OCI-LY7 (cell line): ENCODE measurements around the gene EDDM13. TPM values are rescaled to one million over a fixed set of nuclear protein-coding genes. Genes with fewer than 3 reads are reported as not detected.

Source experiments
- BruUV-seq: library from RNA; stranded (reverse); fragments of 400-500 nt; replicated peaks from 2 replicates; lab custom pipeline; 2021; lab: Mats Ljungman, UMichigan
- CTCF ChIA-PET: fragments of 300-600 bp; sonication (Branson Sonifier 250); formaldehyde crosslinking; loops from one replicate; lab custom pipeline; 2022; ENCODE audit warnings: antibody characterized with exemption; ENCODE audit not compliant: unreplicated experiment; lab: Charles Lee
- POLR2A ChIA-PET: fragments of 300-600 bp; sonication (Branson Sonifier 250); formaldehyde crosslinking; loops from one replicate; lab custom pipeline; 2022; ENCODE audit warnings: antibody characterized with exemption; lab: Charles Lee
- DNase-seq: peaks from one replicate; pipeline ENCODE4 v3.0.0-alpha.2; 2015; ENCODE audit warnings: low spot score
- H2AFZ ChIP-seq: fragments of 200-600 bp; sonication (generic), shearing (Covaris generic); 2 replicates; pipeline ENCODE4 v1.6.1; 2014; ENCODE audit warnings: mild to moderate bottlenecking, antibody characterized with exemption, low read length, moderate library complexity
- H3K27ac ChIP-seq: fragments of 200-600 bp; sonication (generic); 2 replicates; pipeline ENCODE4 v1.5.1; 2014; ENCODE audit warnings: mixed run types, low read depth, mild to moderate bottlenecking, moderate library complexity, low read length, inconsistent platforms; ENCODE audit not compliant: poor library complexity, severe bottlenecking
- H3K36me3 ChIP-seq: fragments of 200-600 bp; sonication (generic); 2 replicates; pipeline ENCODE4 v1.6.1; 2014; ENCODE audit warnings: mild to moderate bottlenecking, antibody characterized with exemption, low read length, moderate library complexity, mixed read lengths; ENCODE audit not compliant: insufficient read depth
- H3K4me1 ChIP-seq: fragments of 200-600 bp; sonication (generic); 2 replicates; pipeline ENCODE4 v1.5.1; 2014; ENCODE audit warnings: mild to moderate bottlenecking, low read length; ENCODE audit not compliant: insufficient read depth, poor library complexity, severe bottlenecking
- H3K4me2 ChIP-seq: fragments of 200-600 bp; sonication (generic); 2 replicates; pipeline ENCODE4 v1.6.1; 2014; ENCODE audit warnings: mild to moderate bottlenecking, low read length
- H3K4me3 ChIP-seq: fragments of 200-600 bp; sonication (generic); 2 replicates; pipeline ENCODE4 v1.5.1; 2014; ENCODE audit warnings: mild to moderate bottlenecking, low read depth, low read length; ENCODE audit not compliant: poor library complexity, severe bottlenecking
- H3K79me2 ChIP-seq: fragments of 200-600 bp; sonication (generic); 2 replicates; pipeline ENCODE4 v1.6.1; 2016; ENCODE audit warnings: low read depth, mild to moderate bottlenecking, low read length, moderate library complexity, mixed read lengths; ENCODE audit not compliant: insufficient read depth
- H3K9me2 ChIP-seq: fragments of 200-600 bp; sonication (generic); 2 replicates; pipeline ENCODE4 v1.6.1; 2016; ENCODE audit warnings: mild to moderate bottlenecking, low read length, mixed read lengths; ENCODE audit not compliant: insufficient read depth
- H3K9me3 ChIP-seq: fragments of 200-600 bp; sonication (generic); 2 replicates; pipeline ENCODE4 v1.6.1; 2014; ENCODE audit warnings: mild to moderate bottlenecking, mixed run types, low read length, mixed read lengths
- H4K20me1 ChIP-seq: fragments of 200-600 bp; sonication (generic); 2 replicates; pipeline ENCODE4 v1.6.1; 2014; ENCODE audit warnings: mild to moderate bottlenecking, antibody characterized with exemption, low read length, moderate library complexity, mixed read lengths; ENCODE audit not compliant: insufficient read depth
- EZH2phosphoT487 ChIP-seq: fragments of 200-600 bp; sonication (generic); IDR thresholded peaks from 2 replicates; pipeline ENCODE4 v1.6.1; 2018; ENCODE audit warnings: low read depth, borderline replicate concordance, mild to moderate bottlenecking, mixed run types, antibody characterized with exemption, low read length, moderate library complexity, mixed read lengths
- intact Hi-C: fragments of 100-400 bp; cut with micrococcal nuclease; formaldehyde crosslinking; loops from one replicate; pipeline ENCODE4 v1.10.0; 2022; ENCODE audit not compliant: unreplicated experiment
- total RNA-seq, 2 experiments: library from RNA; depleted of rRNA in 1 of 2; stranded (reverse); fragments of >200 nt in 1 of 2; shearing (Covaris generic) in 1 of 2; gene quantifications; 2 replicates each; pipeline ENCODE4 v1.2.3, GENCODE V29; 2014 to 2022
- TF ChIP-seq, protein P1 (sequence below): fragments of 200-600 bp; sonication (generic); conservative IDR thresholded peaks from 2 replicates; pipeline ENCODE4 v1.5.1; 2014; ENCODE audit warnings: mild to moderate bottlenecking, antibody characterized with exemption, low read length, moderate library complexity, mixed read lengths

Gene EDDM13
- total RNA-seq, 2 experiments from 2014 or later = not detected

DNA sequence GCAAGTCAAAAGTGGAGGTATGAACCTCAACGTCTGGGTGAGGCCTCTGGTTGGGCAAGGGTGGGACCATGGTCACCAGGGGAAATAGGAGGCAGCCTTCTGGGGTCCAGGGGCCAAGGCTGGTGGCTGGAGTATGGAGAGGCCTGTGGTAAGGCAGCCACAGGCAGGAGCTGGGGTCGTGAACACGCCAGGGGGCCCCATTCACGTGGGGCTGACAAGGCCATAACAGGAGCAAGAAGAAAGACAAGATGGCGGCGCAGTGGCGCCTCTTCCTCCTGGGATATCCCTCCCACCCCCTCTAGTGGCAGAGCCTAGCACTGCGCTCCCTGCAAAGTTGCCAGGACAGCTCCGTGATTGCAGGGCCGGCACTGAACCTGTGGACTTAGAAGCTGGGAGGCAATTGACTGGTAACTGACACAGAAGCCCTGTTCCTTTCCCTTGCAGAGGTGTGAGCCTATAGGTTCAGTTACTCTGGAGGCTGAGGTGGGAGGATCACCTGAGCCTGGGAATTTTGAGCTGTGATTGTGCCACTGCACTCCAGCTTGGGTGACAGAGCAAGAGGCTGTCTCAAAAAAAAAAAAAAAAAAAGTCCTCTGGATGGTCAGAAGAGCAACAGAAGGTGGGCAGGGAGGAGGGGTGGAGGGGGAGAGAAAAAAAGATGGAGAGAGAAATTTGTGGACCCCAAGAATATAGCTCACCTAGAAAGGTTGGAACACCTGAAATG lies 19.7 kb upstream of the EDDM13 start:
- Histone ChIP-seq H3K4me2 (no peak overlapping the region), H4K20me1 (no peaks in the 10 kb centered on the region), H2AFZ (peak overlapping the region; percentile 86), H3K9me2 (no peaks in the 10 kb centered on the region), H3K9me3 (peaks cover 10% of the 10 kb centered on the region; the same call in 1 of the 2 replicates), H3K27ac (no peak overlapping the region), H3K4me1 (no peaks in the 10 kb centered on the region), H3K4me3 (no peak overlapping the region), H3K79me2 (no peaks in the 10 kb centered on the region), H3K36me3 (no peaks in the 10 kb centered on the region; the same call in 1 of the 2 replicates)
- intact Hi-C loops = no loop called here
- peak; percentile 81 for DNase-seq
- no TSS peak for BruUV-seq
- TF ChIP-seq, protein P1, sequence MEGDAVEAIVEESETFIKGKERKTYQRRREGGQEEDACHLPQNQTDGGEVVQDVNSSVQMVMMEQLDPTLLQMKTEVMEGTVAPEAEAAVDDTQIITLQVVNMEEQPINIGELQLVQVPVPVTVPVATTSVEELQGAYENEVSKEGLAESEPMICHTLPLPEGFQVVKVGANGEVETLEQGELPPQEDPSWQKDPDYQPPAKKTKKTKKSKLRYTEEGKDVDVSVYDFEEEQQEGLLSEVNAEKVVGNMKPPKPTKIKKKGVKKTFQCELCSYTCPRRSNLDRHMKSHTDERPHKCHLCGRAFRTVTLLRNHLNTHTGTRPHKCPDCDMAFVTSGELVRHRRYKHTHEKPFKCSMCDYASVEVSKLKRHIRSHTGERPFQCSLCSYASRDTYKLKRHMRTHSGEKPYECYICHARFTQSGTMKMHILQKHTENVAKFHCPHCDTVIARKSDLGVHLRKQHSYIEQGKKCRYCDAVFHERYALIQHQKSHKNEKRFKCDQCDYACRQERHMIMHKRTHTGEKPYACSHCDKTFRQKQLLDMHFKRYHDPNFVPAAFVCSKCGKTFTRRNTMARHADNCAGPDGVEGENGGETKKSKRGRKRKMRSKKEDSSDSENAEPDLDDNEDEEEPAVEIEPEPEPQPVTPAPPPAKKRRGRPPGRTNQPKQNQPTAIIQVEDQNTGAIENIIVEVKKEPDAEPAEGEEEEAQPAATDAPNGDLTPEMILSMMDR = peak; percentile 84
- TF ChIP-seq EZH2phosphoT487 = no peak
- POLR2A ChIA-PET = no interaction called here
- CTCF ChIA-PET = interaction anchor here (1.4 kb wide), 1 partner anchor 80 kb away, joined by 5 read pairs; no protein-coding TSS in a partner anchor

DNA sequence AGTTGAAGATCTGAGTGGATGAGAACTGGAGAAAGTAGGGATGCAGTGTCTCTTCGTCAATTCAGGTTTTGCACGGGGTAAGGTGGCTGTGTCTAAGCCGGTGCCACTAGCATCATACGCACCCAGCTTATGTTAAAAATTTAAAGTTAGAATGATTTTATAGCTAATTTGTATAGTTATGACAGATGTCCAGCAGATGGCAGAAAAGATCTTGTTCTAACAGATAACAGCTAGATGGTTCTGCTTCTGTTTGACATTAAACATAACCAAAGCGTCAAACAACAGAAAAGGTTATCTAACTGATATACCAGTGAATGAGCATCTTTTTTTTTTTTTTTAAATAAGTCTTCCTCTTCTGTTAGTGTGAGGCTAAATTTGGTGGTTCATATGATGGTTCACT lies 18.8 kb upstream of the EDDM13 start:
- intact Hi-C loops = loop anchor here (1.0 kb wide), 1 partner anchor 80 kb away; no protein-coding TSS in a partner anchor
- Histone ChIP-seq H2AFZ (no peak overlapping the region), H3K4me1 (no peaks in the 10 kb centered on the region), H3K4me2 (no peak overlapping the region), H3K79me2 (no peaks in the 10 kb centered on the region), H3K9me2 (no peaks in the 10 kb centered on the region), H3K9me3 (peaks cover 10% of the 10 kb centered on the region; the same call in 1 of the 2 replicates), H3K36me3 (no peaks in the 10 kb centered on the region; the same call in 1 of the 2 replicates), H3K27ac (no peak overlapping the region), H4K20me1 (no peaks in the 10 kb centered on the region), H3K4me3 (no peak overlapping the region)
- TF ChIP-seq, protein P1 = peak; percentile 74
- TF ChIP-seq EZH2phosphoT487 = no peak
- no TSS peak for BruUV-seq
- ChIA-PET POLR2A (interaction anchor here (0.6 to 0.9 kb wide), 2 partner anchors 38 to 80 kb away, joined by 3 read pairs; no protein-coding TSS in a partner anchor), CTCF (interaction anchor here (1.4 kb wide), 1 partner anchor 79 kb away, joined by 5 read pairs; no protein-coding TSS in a partner anchor)
- peak; percentile 69 for DNase-seq

DNA sequence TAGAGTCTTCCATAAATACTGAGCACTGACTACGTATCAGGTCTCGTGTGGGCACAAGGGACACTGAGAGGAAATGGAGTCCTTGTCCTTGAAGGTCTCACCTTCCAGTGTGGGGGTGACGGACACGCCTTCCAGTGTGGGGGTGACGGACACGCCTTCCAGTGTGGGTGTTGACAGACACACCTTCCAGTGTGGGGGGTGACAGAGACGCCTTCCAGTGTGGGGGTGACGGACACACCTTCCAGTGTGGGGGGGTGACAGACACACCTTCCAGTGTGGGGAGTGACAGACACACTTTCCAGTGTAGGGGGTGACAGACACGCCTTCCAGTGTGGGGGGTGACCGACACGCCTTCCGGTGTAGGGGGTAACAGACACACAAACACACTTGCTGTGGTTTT lies 14.3 kb upstream of the EDDM13 start:
- intact Hi-C loops = no loop called here
- Histone ChIP-seq H3K27ac (no peak overlapping the region), H3K9me3 (no peaks in the 10 kb centered on the region), H3K36me3 (0 out of 2 replicates have a peak, but pooled peaks cover 3% of the 10 kb centered on the region), H3K4me3 (no peak overlapping the region), H3K9me2 (no peaks in the 10 kb centered on the region), H3K4me2 (no peak overlapping the region), H3K4me1 (no peaks in the 10 kb centered on the region), H2AFZ (no peak overlapping the region), H4K20me1 (no peaks in the 10 kb centered on the region), H3K79me2 (no peaks in the 10 kb centered on the region)
- TF ChIP-seq EZH2phosphoT487 = no peak
- TF ChIP-seq, protein P1 = no peak
- ChIA-PET POLR2A (no interaction called here), CTCF (no interaction called here)
- no TSS peak for BruUV-seq
- DNase-seq = no peak
